GM19099 (cell line): ENCODE data around the gene TPPP.

Experiments used
- POLR2A ChIP-seq: IDR thresholded peaks from 3 replicates; pipeline ENCODE4 v1.6.1; 2011; ENCODE audit warnings: low read depth; ENCODE audit not compliant: insufficient read length; ENCODE audit errors: extremely low read depth

Gene TPPP

DNA sequence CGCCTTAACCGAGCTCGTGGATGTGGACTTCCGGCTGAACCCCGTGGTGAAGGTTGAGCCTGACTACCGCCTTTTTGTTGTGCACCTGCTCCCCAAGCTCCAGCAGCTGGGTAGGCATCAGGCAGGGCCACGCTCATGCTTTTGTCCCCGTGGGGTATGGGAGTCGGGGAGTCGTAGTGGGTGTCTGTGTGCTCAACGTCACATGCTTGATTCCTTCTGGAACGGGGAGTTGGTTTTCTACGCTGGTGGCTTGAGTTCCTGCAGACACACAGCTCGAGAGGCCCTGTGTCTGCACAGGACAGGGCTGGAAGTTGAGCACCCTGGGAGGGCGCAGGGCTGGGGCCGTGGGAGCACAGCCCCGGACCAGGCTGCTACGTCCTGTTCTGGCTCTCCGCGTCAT is 73.0 kb downstream of the TPPP start:
- TF ChIP-seq POLR2A, result no peak

DNA sequence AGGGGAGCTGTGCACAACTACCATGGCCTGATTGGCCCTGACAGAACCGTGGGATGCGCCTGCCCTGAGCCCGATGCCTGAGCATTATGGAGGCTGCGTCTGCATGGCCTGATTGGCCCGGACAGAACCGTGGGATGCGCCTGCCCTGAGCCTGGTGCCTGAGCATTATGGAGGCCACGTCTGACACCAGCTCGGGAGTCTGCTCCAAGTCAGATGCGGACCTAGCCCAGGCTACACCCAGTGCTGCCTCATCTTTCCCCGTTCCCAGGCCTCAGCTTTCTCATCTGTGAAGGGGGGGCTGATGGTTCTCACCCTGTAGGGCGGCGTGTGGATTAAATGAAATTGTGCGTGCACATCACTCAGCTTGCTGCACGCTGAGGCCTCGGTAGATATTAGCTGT is 73.7 kb downstream of the TPPP start:
- TF ChIP-seq POLR2A, result no peak

DNA sequence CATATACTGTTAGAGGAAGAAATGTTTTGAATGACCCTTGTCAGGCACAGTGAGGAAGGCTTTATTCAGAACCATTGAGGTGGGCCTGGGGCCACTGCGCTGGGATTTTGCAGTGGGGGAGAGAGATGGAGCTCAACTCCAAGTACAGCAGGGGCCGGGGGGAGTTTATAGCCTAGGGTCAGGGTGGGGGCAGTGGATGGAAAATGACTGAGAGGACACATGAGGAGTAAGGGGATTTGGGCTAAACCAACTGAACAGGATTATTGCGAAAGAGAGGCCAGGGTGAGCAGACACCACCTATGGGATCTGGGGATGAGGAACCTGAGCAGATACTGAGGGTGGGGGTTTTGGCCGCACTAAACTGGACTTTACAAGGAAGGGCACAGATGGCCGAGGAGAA is 74.7 kb downstream of the TPPP start:
- TF ChIP-seq POLR2A, result no peak

DNA sequence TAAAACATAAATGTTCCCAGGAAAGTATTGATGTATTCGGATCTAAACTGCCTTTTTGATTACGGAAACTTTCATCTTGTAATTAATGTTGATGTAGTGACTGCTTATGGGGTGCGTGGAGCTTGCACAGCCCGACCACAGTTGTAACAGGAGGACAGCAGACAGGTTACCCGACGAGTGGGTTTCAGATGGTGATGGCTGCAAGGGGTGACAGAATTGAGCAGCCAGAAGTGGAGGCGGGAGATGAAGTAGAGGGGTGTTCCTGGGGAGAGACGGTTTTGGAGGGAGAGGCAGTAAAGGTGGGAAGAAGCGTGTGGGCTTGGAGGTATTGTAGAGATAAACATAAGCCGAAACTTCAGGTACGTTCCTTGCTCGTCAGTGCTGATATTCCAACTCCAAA is 75.3 kb downstream of the TPPP start:
- TF ChIP-seq POLR2A, result no peak

DNA sequence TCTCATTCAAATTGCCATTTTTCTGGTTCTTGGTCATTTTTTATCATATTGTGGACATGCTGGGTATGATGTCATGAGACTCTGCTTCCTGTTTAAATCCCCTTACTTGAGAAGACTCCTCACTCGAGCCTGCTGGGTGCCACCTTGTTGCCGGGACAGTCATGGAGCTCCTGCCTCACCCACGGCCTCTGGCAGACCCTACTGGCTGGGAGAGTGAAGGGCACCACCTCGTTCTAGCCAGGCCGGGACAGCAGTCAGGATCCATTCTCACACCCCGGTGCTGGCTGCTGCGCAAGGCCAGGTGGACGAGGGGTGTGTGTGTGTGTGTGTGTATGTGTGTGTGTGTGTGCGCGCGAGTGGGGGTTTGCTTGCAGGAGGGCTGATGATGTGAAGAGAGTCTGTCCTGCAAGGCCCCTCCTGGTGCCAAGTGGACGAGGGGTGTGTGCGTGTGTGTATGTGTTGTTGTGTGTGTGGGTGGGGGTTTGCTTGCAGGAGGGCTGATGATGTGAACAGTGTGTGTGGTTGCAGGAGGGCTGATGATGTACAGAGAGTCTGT is 76.6 kb downstream of the TPPP start:
- TF ChIP-seq POLR2A, result no peak

DNA sequence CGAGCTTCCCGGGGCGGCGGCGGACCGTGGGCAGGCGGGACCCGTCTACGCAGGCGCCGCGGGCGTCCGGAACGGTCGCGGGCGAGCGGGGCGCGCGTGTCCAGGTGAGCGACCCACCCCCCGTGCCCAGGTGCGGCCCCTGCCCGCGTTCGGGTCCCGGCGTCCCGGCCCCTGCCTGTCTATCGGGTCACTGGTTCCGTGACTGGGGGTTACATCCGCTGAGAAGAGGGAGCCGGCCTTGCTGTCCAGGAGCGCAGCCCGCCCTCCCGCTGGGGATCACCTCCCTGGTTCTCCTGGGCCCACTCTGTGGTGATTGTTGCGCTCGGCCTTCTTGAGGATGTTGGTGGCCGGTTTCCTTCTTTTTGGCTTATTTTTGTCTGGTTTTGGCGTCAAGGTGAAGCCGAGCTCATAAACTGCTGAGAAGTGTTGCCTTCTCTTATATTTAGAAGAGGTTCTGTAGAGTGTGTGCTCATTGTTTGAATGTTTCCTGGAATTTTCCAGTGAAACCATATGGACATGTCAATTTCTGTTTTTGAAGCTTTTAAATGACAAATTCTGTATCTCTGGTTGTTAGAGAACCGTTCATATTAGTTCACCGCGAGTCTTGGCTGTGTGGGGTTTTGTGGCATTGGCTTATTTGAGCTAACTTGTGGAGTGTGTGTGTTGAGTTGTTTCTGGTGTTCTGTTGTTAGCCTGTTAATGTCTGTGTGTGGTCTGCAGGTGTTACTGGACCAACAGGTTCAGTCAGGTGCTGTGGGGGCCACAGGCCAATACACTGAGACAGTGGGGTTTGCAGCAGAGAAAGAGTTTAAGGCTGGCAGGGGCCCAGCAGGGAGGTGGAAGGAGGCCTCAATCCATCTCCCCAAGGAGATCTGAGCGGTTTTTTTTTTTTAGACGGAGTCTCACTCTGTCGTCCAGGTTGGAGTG is 80.4 kb downstream of the TPPP start:
- TF ChIP-seq POLR2A, result no peak

DNA sequence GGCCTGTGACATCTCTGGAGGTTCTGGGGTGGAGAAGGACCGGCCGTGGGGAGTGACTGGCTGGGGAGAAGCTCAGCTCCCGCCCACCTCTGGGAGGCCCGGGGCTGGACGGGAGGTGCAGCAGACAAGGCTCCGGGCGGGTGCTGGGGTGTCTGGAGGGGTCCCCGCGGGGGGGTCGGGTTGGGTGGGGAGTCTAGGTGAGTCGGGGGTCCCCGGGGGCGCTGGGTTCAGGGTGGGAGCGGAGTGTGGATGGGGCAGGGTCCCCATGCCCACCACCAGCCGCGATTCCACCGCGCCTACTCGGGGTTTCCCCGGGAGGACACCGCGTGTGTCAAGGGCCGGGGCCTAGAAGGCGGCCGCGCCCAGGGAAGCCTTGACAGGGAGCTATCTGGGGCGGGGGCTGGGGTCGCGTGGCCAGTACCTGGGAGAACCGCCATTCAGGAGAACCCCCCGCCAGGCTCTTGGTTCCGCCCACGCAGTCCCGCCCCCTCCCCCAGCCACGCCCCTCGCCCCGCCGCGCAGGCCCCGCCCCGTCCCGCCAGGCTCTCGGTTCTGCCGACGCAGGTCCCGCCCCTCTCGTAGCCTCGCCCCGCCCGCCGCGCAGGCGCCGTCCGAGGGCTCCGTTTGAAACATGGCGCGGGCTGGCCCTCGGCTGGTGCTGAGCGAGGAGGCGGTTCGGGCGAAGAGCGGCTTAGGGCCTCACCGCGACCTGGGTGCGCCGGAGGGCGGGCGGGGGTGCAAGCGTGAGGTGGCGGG is 81.2 kb downstream of the TPPP start, which contains the start of gene CEP72:
TSS of gene CEP72 (plus strand) at position 610 of the 756 bp plus-strand sequence. CDS start at position 632, 22 bp downstream.
- peak; percentile 78 for TF ChIP-seq POLR2A

DNA sequence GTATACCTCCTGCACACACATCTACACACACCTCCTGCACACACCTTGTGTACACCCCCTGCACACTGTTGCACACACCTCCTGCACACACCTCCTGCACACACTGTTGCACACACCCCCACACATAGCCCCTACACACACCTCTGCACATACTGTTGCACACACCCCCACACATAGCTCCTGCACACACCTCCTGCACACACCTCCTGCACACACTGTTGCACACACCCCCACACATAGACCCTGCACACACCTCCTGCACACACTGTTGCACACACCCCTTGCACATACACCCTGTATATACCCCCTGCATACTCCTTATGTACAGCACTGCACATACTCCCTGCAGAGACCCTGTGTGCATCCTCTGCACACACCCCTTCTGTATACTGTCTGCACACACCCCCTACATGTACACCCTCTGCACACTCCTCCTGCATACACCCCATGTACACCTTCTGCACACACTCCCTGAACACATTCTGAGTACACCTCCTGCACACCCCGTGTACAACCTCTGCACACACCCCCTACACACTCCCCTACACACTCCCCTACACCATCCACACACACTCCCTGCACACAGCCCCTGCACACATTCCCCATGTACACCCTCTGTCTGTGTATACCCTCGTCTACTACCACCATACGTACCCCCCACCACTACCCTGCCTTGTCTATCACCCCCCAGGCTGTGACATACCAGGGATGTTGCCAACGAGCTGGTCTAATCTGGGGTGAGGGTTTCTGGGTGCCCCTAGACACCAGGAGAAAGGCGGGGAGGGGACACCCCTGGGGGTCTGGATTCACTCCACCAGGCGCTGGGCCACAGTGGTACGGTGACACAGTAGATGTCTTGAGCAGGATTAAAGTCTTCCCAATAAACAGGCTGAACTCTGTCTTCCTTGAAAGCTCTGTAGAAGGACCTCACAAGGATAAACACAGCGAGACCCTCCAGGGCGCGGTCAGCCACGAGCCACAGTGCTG is 82.1 kb downstream of the TPPP start:
- no peak for TF ChIP-seq POLR2A

DNA sequence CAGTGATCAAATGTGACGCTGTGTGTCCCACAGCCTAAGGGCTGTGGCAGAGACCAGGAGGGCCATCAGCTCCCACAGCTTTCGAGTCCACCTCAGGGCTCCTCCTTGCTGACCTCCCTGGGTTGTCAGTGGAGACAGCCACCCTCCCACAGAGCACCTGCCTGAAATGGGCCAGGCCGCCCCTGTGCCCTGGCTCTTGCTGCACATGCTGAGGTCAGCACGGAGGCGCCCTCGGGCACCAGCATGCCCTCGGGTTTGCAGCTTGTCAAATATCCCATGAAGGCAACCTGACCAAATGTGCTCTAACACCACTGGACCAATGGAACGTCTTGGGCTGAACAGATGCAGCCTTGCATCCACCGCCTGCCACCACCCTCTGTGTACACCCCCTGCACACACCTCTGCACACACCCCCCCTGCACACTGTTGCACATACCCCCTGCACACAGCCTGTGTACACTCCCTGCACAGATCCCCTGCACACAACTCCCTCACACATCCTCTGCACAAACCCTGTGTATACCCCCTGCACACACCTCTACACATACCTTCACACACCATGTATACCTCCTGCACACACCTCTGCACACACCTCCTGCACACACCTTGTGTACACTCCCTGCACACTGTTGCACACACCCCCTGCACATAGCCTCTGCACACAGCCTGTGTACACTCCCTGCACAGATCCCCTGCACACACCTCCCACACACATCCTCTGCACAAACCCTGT is 83.0 kb downstream of the TPPP start:
- TF ChIP-seq POLR2A, result no peak
